Measurements from ENCODE around the gene BRAF. TPM values are rescaled to one million over a fixed set of nuclear protein-coding genes. Genes with fewer than 3 reads are reported as not detected.
"Not testable (repeated sequence)": the region's sequence is repeated elsewhere in the genome, so short reads cannot be mapped to it uniquely, and the experiment has no call there.

BRAF gene
- total RNA-seq, 1 donor from 2014 or later, result 48.0 TPM

DNA sequence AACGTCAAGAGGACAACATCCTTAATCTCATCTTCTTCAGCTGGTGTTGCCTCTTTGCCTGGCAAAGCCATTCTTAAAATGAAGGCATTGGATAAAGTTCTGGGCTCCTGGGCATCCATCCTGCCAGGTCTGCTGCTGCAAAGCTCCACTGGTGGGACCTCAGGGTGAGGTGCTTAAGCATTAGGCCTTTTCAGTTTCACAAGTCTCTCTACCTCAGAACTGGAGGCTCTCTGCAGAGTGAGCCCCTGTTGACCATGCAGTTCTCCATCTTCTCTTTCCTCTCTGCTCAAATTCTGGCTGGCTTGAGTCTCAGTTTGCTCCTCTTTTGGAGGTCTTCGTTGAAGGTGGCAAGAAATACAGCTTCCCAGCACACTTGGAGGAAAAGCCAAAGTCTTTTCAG is 42.7 kb upstream of the BRAF start:
- Histone ChIP-seq H3K9me3 (ENCODE audit: low read depth) (no peaks in the 10 kb centered on the region), H3K79me2 (ENCODE audit: low read depth) (no peaks in the 10 kb centered on the region), H3K4me1 (no peaks in the 10 kb centered on the region), H3F3A (ENCODE audit: low read depth) (no peaks in the 10 kb centered on the region), H3K36me3 (no peaks in the 10 kb centered on the region), H4K20me1 (ENCODE audit: low read depth) (no peaks in the 10 kb centered on the region), H3K27me3 (no peaks in the 10 kb centered on the region), H3K4me2 (no peak overlapping the region), H3K27ac (no peak overlapping the region), H2AFZ (replicated peaks) (peak overlapping the region; percentile 18), H3K4me3 (no peak overlapping the region), H3K9ac (no peak overlapping the region)
- no peak for DNase-seq (ENCODE audit: low spot score)
- no peak overlapping the region for H3K4me3 Mint-ChIP-seq
- TF ChIP-seq EZH2phosphoT487 (IDR thresholded peaks at IDR 0.05) (no peak), EZH2 (IDR thresholded peaks at IDR 0.05) (no peak)
- TF ChIP-seq, protein P1, sequence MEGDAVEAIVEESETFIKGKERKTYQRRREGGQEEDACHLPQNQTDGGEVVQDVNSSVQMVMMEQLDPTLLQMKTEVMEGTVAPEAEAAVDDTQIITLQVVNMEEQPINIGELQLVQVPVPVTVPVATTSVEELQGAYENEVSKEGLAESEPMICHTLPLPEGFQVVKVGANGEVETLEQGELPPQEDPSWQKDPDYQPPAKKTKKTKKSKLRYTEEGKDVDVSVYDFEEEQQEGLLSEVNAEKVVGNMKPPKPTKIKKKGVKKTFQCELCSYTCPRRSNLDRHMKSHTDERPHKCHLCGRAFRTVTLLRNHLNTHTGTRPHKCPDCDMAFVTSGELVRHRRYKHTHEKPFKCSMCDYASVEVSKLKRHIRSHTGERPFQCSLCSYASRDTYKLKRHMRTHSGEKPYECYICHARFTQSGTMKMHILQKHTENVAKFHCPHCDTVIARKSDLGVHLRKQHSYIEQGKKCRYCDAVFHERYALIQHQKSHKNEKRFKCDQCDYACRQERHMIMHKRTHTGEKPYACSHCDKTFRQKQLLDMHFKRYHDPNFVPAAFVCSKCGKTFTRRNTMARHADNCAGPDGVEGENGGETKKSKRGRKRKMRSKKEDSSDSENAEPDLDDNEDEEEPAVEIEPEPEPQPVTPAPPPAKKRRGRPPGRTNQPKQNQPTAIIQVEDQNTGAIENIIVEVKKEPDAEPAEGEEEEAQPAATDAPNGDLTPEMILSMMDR (IDR thresholded peaks at IDR 0.05), result no peak
- H3K9me3 Mint-ChIP-seq, result no peaks in the 10 kb centered on the region
- no peaks in the 10 kb centered on the region for H3K4me1 Mint-ChIP-seq
- no peaks in the 10 kb centered on the region for H3K36me3 Mint-ChIP-seq
- H3K27me3 Mint-ChIP-seq (ENCODE audit: insufficient read depth, low read depth), result peaks cover 6% of the 10 kb centered on the region
- no peak overlapping the region for H3K27ac Mint-ChIP-seq

GRCh38 chr7:140966561-140967233 is 42.0 kb upstream of the BRAF start:
- Histone ChIP-seq H3K36me3 (no peaks in the 10 kb centered on the region), H3F3A (ENCODE audit: low read depth) (no peaks in the 10 kb centered on the region), H3K9me3 (ENCODE audit: low read depth) (no peaks in the 10 kb centered on the region), H3K27ac (no peak overlapping the region), H3K4me1 (no peaks in the 10 kb centered on the region), H3K27me3 (no peaks in the 10 kb centered on the region), H3K9ac (no peak overlapping the region), H3K79me2 (ENCODE audit: low read depth) (no peaks in the 10 kb centered on the region), H3K4me3 (no peak overlapping the region), H4K20me1 (ENCODE audit: low read depth) (no peaks in the 10 kb centered on the region), H3K4me2 (no peak overlapping the region), H2AFZ (replicated peaks) (no peak overlapping the region)
- Mint-ChIP-seq H3K9me3 (no peaks in the 10 kb centered on the region), H3K36me3 (no peaks in the 10 kb centered on the region), H3K27ac (no peak overlapping the region), H3K27me3 (ENCODE audit: insufficient read depth, low read depth) (peaks cover 6% of the 10 kb centered on the region), H3K4me3 (no peak overlapping the region), H3K4me1 (no peaks in the 10 kb centered on the region)
- peak; percentile 6 for DNase-seq (ENCODE audit: low spot score)
- TF ChIP-seq, protein P1 (IDR thresholded peaks at IDR 0.05), result no peak
- no peak for TF ChIP-seq EZH2phosphoT487 (IDR thresholded peaks at IDR 0.05)
- no peak for TF ChIP-seq EZH2 (IDR thresholded peaks at IDR 0.05)

- Histone ChIP-seq H3K9me3 (ENCODE audit: low read depth) (no peaks in the 10 kb centered on the region), H4K20me1 (ENCODE audit: low read depth) (no peaks in the 10 kb centered on the region), H3K36me3 (no peaks in the 10 kb centered on the region), H3K27ac (no peak overlapping the region), H3K4me2 (no peak overlapping the region), H3F3A (ENCODE audit: low read depth) (no peaks in the 10 kb centered on the region), H3K27me3 (no peaks in the 10 kb centered on the region), H3K9ac (no peak overlapping the region), H3K79me2 (ENCODE audit: low read depth) (no peaks in the 10 kb centered on the region), H2AFZ (replicated peaks) (no peak overlapping the region), H3K4me1 (no peaks in the 10 kb centered on the region), H3K4me3 (no peak overlapping the region)
- TF ChIP-seq EZH2phosphoT487 (IDR thresholded peaks at IDR 0.05), result no peak
- TF ChIP-seq EZH2 (IDR thresholded peaks at IDR 0.05), result no peak
- TF ChIP-seq, protein P1 (IDR thresholded peaks at IDR 0.05), result no peak
- no peak overlapping the region for H3K4me3 Mint-ChIP-seq
- H3K27me3 Mint-ChIP-seq (ENCODE audit: insufficient read depth, low read depth), result peaks cover 2% of the 10 kb centered on the region
- H3K27ac Mint-ChIP-seq, result no peak overlapping the region
- peaks cover 3% of the 10 kb centered on the region for H3K9me3 Mint-ChIP-seq
- no peaks in the 10 kb centered on the region for H3K4me1 Mint-ChIP-seq
- H3K36me3 Mint-ChIP-seq, result no peaks in the 10 kb centered on the region
- no peak for DNase-seq (ENCODE audit: low spot score)
Observed at GRCh38 chr7:140961117-140961516, 36.4 kb upstream of the BRAF start.

DNA sequence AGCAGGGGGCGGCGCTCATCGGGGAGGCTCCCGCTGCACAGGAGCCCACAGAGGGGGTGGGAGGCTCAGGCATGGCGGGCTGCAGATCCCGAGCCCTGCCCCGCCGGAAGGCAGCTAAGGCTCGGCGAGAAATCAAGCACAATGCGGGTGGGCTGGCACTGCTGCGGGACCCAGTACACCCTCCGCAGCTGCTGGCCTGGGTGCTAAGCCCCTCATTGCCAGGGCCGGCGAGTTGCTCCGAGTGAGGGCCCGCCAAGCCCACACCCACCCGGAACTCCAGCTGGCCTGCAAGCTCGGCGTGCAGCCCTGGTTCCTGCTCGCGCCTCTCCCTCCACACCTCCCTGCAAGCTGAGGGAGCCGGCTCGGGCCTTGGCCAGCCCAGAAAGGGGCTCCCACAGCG is 32.3 kb upstream of the BRAF start:
- not testable (repeated sequence) for H3K9me3 ChIP-seq (ENCODE audit: low read depth); H3K27ac ChIP-seq; H3K9ac ChIP-seq; H2AFZ ChIP-seq (replicated peaks); H3K4me1 ChIP-seq; H3K36me3 ChIP-seq; H3K4me3 Mint-ChIP-seq; H3F3A ChIP-seq (ENCODE audit: low read depth); H3K79me2 ChIP-seq (ENCODE audit: low read depth); H3K27me3 ChIP-seq; H3K4me1 Mint-ChIP-seq; H3K36me3 Mint-ChIP-seq; H3K9me3 Mint-ChIP-seq; H4K20me1 ChIP-seq (ENCODE audit: low read depth); H3K27ac Mint-ChIP-seq; DNase-seq (ENCODE audit: low spot score); H3K4me3 ChIP-seq; H3K4me2 ChIP-seq; H3K27me3 Mint-ChIP-seq (ENCODE audit: insufficient read depth, low read depth)
